Measurements from ENCODE around the gene RIN1.
A peak's percentile ranks its signal among the peaks of the same experiment; 100 is the strongest.

RIN1 gene

GRCh38 chr11:66329165-66329673 is 7.0 kb downstream of the RIN1 start:
- Histone ChIP-seq H3K4me3 (no peak overlapping the region), H3K27ac (no peak overlapping the region)
- no peak for DNase-seq (ENCODE audit: low spot score)
- no peak for TF ChIP-seq CTCF (IDR thresholded peaks at IDR 0.05)

- no peak for DNase-seq (ENCODE audit: low spot score)
- H3K27ac ChIP-seq: peak overlapping the region in 1 of 2 donors; percentile 89
- peak overlapping the region; percentile 48 for H3K4me3 ChIP-seq
- peak; percentile 90 for TF ChIP-seq CTCF (IDR thresholded peaks at IDR 0.05)
Measured at GRCh38 chr11:66328302-66329144, 7.7 kb downstream of the RIN1 start.

- peak overlapping the region in 1 of 2 donors; percentile 89 for H3K27ac ChIP-seq
- no peak for TF ChIP-seq CTCF (IDR thresholded peaks at IDR 0.05)
- no peak overlapping the region for H3K4me3 ChIP-seq
- no peak for DNase-seq (ENCODE audit: low spot score)
Measured at GRCh38 chr11:66328031-66328301, 8.3 kb downstream of the RIN1 start.

GRCh38 chr11:66327171-66328030 is 8.8 kb downstream of the RIN1 start:
- TF ChIP-seq CTCF (IDR thresholded peaks at IDR 0.05): no peak
- no peak for DNase-seq (ENCODE audit: low spot score)
- Histone ChIP-seq H3K27ac (peak overlapping the region; percentile 37 to 89), H3K4me3 (peak overlapping the region; percentile 21)

GRCh38 chr11:66326261-66327111 is 9.7 kb downstream of the RIN1 start:
- TF ChIP-seq CTCF (IDR thresholded peaks at IDR 0.05): no peak
- no peak for DNase-seq (ENCODE audit: low spot score)
- Histone ChIP-seq H3K27ac (peak overlapping the region; percentile 37 to 89), H3K4me3 (peak overlapping the region; percentile 21)

DNA sequence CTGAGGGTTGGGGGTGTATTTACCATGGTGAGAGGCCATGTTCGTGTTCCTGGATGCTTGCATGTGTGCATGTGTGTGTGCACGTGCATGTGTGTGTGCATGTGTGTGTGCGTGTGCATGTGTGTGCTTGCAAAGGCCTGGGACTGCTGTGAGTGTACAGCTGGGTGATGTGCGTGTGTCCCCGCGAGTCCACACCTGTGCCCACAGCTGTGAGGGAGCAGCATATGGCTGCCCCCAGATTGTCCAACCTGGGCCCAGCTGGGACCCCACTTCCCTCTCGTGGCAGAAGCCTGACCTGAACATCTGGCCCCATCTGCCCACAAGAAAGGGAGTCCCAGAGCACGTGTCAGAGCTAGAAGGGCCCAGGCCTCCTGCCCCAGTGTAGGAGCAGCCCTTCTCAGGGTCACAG is 11.0 kb downstream of the RIN1 start:
- H3K4me3 ChIP-seq: no peak overlapping the region
- DNase-seq (ENCODE audit: low spot score): no peak
- TF ChIP-seq CTCF (IDR thresholded peaks at IDR 0.05): no peak
- H3K27ac ChIP-seq: peak overlapping the region in 1 of 2 donors; percentile 89
